GM23338 (cell line): Measurements from ENCODE around the gene PTH2. TPM values are rescaled to one million over a fixed set of nuclear protein-coding genes. Genes with fewer than 3 reads are reported as not detected.

Experiments used
- ATAC-seq: fragments of 200-7000 bp; cut with Tn5 transposase; 3 replicates; pipeline ENCODE4 v1.9.1; 2020
- DNase-seq: peaks from one replicate; pipeline ENCODE4 v3.0.0-alpha.2; 2015; ENCODE audit warnings: low spot score
- H2AFZ ChIP-seq: fragments of 200-600 bp; sonication (generic); 2 replicates; pipeline ENCODE4 v1.8.0; 2016; ENCODE audit warnings: antibody characterized with exemption, mild to moderate bottlenecking, moderate library complexity
- H3F3A ChIP-seq: fragments of 200-600 bp; sonication (generic); replicated peaks from 2 replicates; pipeline ENCODE4 v1.8.0; 2017; ENCODE audit warnings: antibody characterized with exemption, mixed run types, low read depth
- H3K27ac ChIP-seq: fragments of 200-600 bp; sonication (generic); 2 replicates; pipeline ENCODE4 v1.6.1; 2016; ENCODE audit warnings: low read depth
- H3K27me3 ChIP-seq: fragments of 200-600 bp; sonication (generic); 2 replicates; pipeline ENCODE4 v1.8.0; 2016; ENCODE audit warnings: mild to moderate bottlenecking, mixed run types, moderate library complexity; ENCODE audit not compliant: insufficient read depth
- H3K36me3 ChIP-seq: fragments of 200-600 bp; sonication (generic); 2 replicates; pipeline ENCODE4 v1.8.0; 2016; ENCODE audit warnings: mild to moderate bottlenecking; ENCODE audit not compliant: insufficient read depth
- H3K4me1 ChIP-seq: fragments of 200-600 bp; sonication (generic); 2 replicates; pipeline ENCODE4 v1.8.0; 2016; ENCODE audit warnings: mild to moderate bottlenecking, moderate library complexity; ENCODE audit not compliant: insufficient read depth
- H3K4me2 ChIP-seq: fragments of 200-600 bp; sonication (generic); 2 replicates; pipeline ENCODE4 v1.7.1; 2017; ENCODE audit warnings: mixed run types
- H3K4me3 ChIP-seq: fragments of 200-600 bp; sonication (generic); 2 replicates; pipeline ENCODE4 v1.6.1; 2016; ENCODE audit warnings: mixed run types
- H3K79me2 ChIP-seq: fragments of 200-600 bp; sonication (generic); replicated peaks from 2 replicates; pipeline ENCODE4 v1.8.0; 2017; ENCODE audit warnings: mild to moderate bottlenecking; ENCODE audit not compliant: insufficient read depth
- H3K9me2 ChIP-seq: fragments of 200-600 bp; sonication (generic); 2 replicates; pipeline ENCODE4 v1.8.0; 2017; ENCODE audit not compliant: insufficient read depth
- H4K20me1 ChIP-seq: fragments of 200-600 bp; sonication (generic); replicated peaks from 2 replicates; pipeline ENCODE4 v1.8.0; 2017; ENCODE audit warnings: mild to moderate bottlenecking; ENCODE audit not compliant: insufficient read depth
- H3K27ac Mint-ChIP-seq: 2 replicates; pipeline ENCODE4 v1.8.0; 2020; ENCODE audit warnings: inconsistent platforms, mild to moderate bottlenecking, moderate library complexity, mixed read lengths
- H3K27me3 Mint-ChIP-seq: 3 replicates; pipeline ENCODE4 v1.8.0; 2022; ENCODE audit warnings: low read depth, mild to moderate bottlenecking, moderate library complexity, mixed read lengths, inconsistent platforms; ENCODE audit not compliant: insufficient read depth, poor library complexity
- H3K36me3 Mint-ChIP-seq: 3 replicates; pipeline ENCODE4 v1.8.0; 2021; ENCODE audit warnings: low read depth, mild to moderate bottlenecking, inconsistent platforms, moderate library complexity, mixed read lengths
- H3K4me1 Mint-ChIP-seq: 3 replicates; pipeline ENCODE4 v1.8.0; 2020; ENCODE audit warnings: mild to moderate bottlenecking, inconsistent platforms, mixed read lengths
- H3K4me3 Mint-ChIP-seq: 3 replicates; pipeline ENCODE4 v1.8.0; 2021; ENCODE audit warnings: moderate library complexity, mild to moderate bottlenecking, inconsistent platforms, mixed read lengths
- H3K9me3 Mint-ChIP-seq: 3 replicates; pipeline ENCODE4 v1.8.0; 2020; ENCODE audit warnings: moderate library complexity, mild to moderate bottlenecking, inconsistent platforms, mixed read lengths
- CREB1 ChIP-seq: fragments of 250-450 bp; sonication (Bioruptor Pico); IDR thresholded peaks from 2 replicates; pipeline ENCODE4 v1.5.0; 2020; ENCODE audit warnings: low read depth, mild to moderate bottlenecking, moderate library complexity
- EZH2 ChIP-seq: fragments of 200-600 bp; sonication (generic); IDR thresholded peaks from one replicate; pipeline ENCODE4 v1.8.0; 2017; ENCODE audit warnings: antibody characterized with exemption, mild to moderate bottlenecking, low read depth; ENCODE audit not compliant: unreplicated experiment
- EZH2phosphoT487 ChIP-seq: fragments of 200-600 bp; sonication (generic); IDR thresholded peaks from one replicate; pipeline ENCODE4 v1.8.1; 2018; ENCODE audit warnings: antibody characterized with exemption; ENCODE audit not compliant: unreplicated experiment
- JUNB ChIP-seq: IDR thresholded peaks from one replicate; pipeline ENCODE4 v1.6.1; 2016; ENCODE audit warnings: antibody characterized with exemption; ENCODE audit not compliant: unreplicated experiment
- NANOG ChIP-seq: IDR thresholded peaks from 2 replicates; pipeline ENCODE4 v1.6.1; 2016; ENCODE audit warnings: antibody characterized with exemption, borderline replicate concordance
- ZNF114 ChIP-seq: fragments of 250-450 bp; sonication (Bioruptor Pico); IDR thresholded peaks from 2 replicates; pipeline ENCODE4 v1.5.0; 2020; ENCODE audit warnings: mild to moderate bottlenecking, moderate library complexity
- ZNF331 ChIP-seq: fragments of 250-450 bp; sonication (Bioruptor Pico); IDR thresholded peaks from 2 replicates; pipeline ENCODE4 v1.5.0; 2020; ENCODE audit warnings: low read depth, mild to moderate bottlenecking, moderate library complexity
- polyA plus RNA-seq: library from polyadenylated mRNA; unstranded; fragments of >200 nt; fragmentation: Nextera tagmentation; extraction: Ambion mirVana; gene quantifications from 2 replicates; pipeline ENCODE4 v1.2.1, GENCODE V29; 2016
- total RNA-seq: library from RNA; depleted of rRNA; stranded (reverse); fragments of >200 nt; shearing (Covaris generic); gene quantifications from 2 replicates; pipeline ENCODE4 v1.2.3, GENCODE V29; 2014
- TF ChIP-seq, protein P1 (sequence below): fragments of 250-450 bp; sonication (Bioruptor Pico); IDR thresholded peaks from 2 replicates; pipeline ENCODE4 v1.5.0; 2020; ENCODE audit warnings: mild to moderate bottlenecking, moderate library complexity
- TF ChIP-seq, protein P2 (sequence below), 2 experiments: fragments of 200-600 bp in 1 of 2; sonication (generic) in 1 of 2; conservative IDR thresholded peaks; 2 replicates each; pipeline versions ENCODE4 v1.5.1 to v1.6.1; 2016 to 2017; ENCODE audit warnings: antibody characterized with exemption in 2 of 2, low read depth in 2 of 2, mild to moderate bottlenecking in 2 of 2, moderate library complexity in 1 of 2
- TF ChIP-seq, protein P3 (sequence below): IDR thresholded peaks from one replicate; pipeline ENCODE4 v1.6.1; 2018; ENCODE audit warnings: antibody characterized with exemption; ENCODE audit not compliant: unreplicated experiment
- TF ChIP-seq, protein P4 (sequence below): IDR thresholded peaks from 2 replicates; pipeline ENCODE4 v1.6.1; 2016; ENCODE audit warnings: antibody characterized with exemption

The PTH2 gene
- total and polyA plus RNA-seq, 2 experiments from 2014 or later: 1.6 TPM; not detected in 1

DNA sequence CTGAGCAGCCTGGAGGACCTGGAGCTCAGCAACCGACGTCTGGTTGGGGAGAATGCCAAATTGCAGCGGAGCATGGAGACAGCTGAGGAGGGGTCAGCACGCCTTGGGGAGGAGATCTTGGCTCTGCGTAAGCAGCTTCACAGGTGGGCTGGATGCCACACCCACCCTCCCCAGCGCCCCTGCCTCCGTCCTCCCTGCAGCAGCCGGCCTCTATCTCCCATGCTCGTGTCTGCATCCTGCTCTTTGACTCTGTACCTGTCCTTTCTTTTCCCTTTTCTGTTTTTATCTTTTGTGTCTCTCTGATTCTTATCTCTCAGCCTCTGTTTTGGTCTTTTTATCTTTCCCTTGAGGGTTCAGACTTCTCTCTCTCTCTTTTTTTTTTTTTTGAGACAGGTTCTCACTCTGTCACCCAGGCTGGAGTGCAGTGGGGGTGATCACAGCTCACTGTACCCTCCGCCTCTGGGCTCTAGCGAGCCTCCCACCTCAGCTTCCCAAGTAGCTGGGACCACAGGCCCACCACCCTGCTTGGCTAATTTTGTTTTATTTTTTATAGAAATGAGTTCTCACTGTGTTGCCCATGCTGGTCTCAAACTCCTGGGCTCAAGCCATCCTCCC is 25.1 kb downstream of the PTH2 start (continued):
- TF ChIP-seq, protein P1, sequence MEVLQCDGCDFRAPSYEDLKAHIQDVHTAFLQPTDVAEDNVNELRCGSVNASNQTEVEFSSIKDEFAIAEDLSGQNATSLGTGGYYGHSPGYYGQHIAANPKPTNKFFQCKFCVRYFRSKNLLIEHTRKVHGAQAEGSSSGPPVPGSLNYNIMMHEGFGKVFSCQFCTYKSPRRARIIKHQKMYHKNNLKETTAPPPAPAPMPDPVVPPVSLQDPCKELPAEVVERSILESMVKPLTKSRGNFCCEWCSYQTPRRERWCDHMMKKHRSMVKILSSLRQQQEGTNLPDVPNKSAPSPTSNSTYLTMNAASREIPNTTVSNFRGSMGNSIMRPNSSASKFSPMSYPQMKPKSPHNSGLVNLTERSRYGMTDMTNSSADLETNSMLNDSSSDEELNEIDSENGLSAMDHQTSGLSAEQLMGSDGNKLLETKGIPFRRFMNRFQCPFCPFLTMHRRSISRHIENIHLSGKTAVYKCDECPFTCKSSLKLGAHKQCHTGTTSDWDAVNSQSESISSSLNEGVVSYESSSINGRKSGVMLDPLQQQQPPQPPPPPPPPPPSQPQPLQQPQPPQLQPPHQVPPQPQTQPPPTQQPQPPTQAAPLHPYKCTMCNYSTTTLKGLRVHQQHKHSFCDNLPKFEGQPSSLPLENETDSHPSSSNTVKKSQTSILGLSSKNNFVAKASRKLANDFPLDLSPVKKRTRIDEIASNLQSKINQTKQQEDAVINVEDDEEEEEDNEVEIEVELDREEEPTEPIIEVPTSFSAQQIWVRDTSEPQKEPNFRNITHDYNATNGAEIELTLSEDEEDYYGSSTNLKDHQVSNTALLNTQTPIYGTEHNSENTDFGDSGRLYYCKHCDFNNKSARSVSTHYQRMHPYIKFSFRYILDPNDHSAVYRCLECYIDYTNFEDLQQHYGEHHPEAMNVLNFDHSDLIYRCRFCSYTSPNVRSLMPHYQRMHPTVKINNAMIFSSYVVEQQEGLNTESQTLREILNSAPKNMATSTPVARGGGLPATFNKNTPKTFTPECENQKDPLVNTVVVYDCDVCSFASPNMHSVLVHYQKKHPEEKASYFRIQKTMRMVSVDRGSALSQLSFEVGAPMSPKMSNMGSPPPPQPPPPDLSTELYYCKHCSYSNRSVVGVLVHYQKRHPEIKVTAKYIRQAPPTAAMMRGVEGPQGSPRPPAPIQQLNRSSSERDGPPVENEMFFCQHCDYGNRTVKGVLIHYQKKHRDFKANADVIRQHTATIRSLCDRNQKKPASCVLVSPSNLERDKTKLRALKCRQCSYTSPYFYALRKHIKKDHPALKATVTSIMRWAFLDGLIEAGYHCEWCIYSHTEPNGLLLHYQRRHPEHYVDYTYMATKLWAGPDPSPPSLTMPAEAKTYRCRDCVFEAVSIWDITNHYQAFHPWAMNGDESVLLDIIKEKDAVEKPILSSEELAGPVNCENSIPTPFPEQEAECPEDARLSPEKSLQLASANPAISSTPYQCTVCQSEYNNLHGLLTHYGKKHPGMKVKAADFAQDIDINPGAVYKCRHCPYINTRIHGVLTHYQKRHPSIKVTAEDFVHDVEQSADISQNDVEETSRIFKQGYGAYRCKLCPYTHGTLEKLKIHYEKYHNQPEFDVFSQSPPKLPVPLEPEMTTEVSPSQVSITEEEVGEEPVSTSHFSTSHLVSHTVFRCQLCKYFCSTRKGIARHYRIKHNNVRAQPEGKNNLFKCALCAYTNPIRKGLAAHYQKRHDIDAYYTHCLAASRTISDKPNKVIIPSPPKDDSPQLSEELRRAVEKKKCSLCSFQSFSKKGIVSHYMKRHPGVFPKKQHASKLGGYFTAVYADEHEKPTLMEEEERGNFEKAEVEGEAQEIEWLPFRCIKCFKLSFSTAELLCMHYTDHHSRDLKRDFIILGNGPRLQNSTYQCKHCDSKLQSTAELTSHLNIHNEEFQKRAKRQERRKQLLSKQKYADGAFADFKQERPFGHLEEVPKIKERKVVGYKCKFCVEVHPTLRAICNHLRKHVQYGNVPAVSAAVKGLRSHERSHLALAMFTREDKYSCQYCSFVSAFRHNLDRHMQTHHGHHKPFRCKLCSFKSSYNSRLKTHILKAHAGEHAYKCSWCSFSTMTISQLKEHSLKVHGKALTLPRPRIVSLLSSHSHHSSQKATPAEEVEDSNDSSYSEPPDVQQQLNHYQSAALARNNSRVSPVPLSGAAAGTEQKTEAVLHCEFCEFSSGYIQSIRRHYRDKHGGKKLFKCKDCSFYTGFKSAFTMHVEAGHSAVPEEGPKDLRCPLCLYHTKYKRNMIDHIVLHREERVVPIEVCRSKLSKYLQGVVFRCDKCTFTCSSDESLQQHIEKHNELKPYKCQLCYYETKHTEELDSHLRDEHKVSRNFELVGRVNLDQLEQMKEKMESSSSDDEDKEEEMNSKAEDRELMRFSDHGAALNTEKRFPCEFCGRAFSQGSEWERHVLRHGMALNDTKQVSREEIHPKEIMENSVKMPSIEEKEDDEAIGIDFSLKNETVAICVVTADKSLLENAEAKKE (CRISPR knock-in tag): no peak

DNA sequence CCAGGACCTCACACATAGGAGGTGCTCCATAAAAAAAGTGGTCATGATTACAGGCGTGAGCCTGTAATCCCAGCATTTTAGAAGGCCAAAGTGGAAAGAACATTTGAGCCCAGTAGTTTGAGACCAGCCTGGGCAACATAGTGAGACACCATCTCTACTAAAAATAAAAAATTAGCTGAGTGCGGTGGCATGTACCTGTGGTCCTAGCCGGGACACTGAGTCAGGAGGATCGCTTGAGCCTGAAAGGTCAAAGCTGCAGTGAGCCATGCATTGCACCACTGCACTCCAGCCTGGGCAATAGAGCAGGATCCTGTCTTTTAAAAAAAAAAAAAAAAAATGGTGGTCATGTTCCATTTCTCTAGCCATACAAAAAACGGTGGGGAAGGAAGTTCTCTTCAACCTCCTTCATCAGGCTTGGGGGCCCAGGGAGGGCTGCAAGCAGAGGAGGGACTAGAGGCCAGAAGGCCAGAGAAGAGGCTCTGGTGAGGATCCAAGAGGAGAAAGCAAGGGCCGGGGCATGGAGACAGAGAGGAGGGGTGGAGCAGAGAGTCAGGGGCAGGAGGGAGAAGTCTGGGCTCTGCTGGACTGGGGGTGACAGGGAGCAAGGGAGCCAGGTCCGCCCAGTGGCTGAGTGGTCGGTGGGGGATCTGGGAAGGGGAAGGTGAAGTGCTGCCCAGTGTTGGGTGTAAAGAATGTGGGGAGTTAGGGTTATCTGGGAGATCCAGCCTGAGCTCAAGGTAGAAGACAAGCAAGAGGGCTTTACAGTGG is 26.3 kb downstream of the PTH2 start:
- H3K27ac ChIP-seq: no peak overlapping the region
- ATAC-seq: no peak
- no peaks in the 10 kb centered on the region for H3F3A ChIP-seq
- H3K9me3 Mint-ChIP-seq: no peaks in the 10 kb centered on the region
- no peaks in the 10 kb centered on the region for H3K27me3 ChIP-seq
- no peak overlapping the region for H2AFZ ChIP-seq
- no peak overlapping the region for H3K4me2 ChIP-seq
- no peaks in the 10 kb centered on the region for H3K36me3 Mint-ChIP-seq
- H3K9me2 ChIP-seq: 0 out of 2 replicates have a peak, but pooled peaks cover under 1% of the 10 kb centered on the region
- peaks cover 24% of the 10 kb centered on the region for H3K27me3 Mint-ChIP-seq
- H4K20me1 ChIP-seq: no peaks in the 10 kb centered on the region
- no peak overlapping the region for H3K27ac Mint-ChIP-seq
- H3K79me2 ChIP-seq: no peaks in the 10 kb centered on the region
- DNase-seq: no peak
- H3K4me3 Mint-ChIP-seq: no peak overlapping the region
- no peak overlapping the region for H3K4me3 ChIP-seq
- H3K4me1 ChIP-seq: no peaks in the 10 kb centered on the region; the same call in 1 of the 2 replicates
- H3K36me3 ChIP-seq: no peaks in the 10 kb centered on the region
- H3K4me1 Mint-ChIP-seq: peaks cover 32% of the 10 kb centered on the region
- TF ChIP-seq, protein P2, sequence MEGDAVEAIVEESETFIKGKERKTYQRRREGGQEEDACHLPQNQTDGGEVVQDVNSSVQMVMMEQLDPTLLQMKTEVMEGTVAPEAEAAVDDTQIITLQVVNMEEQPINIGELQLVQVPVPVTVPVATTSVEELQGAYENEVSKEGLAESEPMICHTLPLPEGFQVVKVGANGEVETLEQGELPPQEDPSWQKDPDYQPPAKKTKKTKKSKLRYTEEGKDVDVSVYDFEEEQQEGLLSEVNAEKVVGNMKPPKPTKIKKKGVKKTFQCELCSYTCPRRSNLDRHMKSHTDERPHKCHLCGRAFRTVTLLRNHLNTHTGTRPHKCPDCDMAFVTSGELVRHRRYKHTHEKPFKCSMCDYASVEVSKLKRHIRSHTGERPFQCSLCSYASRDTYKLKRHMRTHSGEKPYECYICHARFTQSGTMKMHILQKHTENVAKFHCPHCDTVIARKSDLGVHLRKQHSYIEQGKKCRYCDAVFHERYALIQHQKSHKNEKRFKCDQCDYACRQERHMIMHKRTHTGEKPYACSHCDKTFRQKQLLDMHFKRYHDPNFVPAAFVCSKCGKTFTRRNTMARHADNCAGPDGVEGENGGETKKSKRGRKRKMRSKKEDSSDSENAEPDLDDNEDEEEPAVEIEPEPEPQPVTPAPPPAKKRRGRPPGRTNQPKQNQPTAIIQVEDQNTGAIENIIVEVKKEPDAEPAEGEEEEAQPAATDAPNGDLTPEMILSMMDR (conservative IDR thresholded peaks at IDR 0.05; ENCODE audit: low read depth in 2 of 2): no peak
- TF ChIP-seq ZNF114: no peak
- TF ChIP-seq EZH2phosphoT487: no peak
- TF ChIP-seq EZH2: no peak
- TF ChIP-seq, protein P3, sequence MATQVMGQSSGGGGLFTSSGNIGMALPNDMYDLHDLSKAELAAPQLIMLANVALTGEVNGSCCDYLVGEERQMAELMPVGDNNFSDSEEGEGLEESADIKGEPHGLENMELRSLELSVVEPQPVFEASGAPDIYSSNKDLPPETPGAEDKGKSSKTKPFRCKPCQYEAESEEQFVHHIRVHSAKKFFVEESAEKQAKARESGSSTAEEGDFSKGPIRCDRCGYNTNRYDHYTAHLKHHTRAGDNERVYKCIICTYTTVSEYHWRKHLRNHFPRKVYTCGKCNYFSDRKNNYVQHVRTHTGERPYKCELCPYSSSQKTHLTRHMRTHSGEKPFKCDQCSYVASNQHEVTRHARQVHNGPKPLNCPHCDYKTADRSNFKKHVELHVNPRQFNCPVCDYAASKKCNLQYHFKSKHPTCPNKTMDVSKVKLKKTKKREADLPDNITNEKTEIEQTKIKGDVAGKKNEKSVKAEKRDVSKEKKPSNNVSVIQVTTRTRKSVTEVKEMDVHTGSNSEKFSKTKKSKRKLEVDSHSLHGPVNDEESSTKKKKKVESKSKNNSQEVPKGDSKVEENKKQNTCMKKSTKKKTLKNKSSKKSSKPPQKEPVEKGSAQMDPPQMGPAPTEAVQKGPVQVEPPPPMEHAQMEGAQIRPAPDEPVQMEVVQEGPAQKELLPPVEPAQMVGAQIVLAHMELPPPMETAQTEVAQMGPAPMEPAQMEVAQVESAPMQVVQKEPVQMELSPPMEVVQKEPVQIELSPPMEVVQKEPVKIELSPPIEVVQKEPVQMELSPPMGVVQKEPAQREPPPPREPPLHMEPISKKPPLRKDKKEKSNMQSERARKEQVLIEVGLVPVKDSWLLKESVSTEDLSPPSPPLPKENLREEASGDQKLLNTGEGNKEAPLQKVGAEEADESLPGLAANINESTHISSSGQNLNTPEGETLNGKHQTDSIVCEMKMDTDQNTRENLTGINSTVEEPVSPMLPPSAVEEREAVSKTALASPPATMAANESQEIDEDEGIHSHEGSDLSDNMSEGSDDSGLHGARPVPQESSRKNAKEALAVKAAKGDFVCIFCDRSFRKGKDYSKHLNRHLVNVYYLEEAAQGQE: no peak
- TF ChIP-seq, protein P4, sequence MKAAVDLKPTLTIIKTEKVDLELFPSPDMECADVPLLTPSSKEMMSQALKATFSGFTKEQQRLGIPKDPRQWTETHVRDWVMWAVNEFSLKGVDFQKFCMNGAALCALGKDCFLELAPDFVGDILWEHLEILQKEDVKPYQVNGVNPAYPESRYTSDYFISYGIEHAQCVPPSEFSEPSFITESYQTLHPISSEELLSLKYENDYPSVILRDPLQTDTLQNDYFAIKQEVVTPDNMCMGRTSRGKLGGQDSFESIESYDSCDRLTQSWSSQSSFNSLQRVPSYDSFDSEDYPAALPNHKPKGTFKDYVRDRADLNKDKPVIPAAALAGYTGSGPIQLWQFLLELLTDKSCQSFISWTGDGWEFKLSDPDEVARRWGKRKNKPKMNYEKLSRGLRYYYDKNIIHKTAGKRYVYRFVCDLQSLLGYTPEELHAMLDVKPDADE: no peak
- TF ChIP-seq CREB1: no peak
- no peak for TF ChIP-seq JUNB
- TF ChIP-seq NANOG: no peak
- no peak for TF ChIP-seq ZNF331 (CRISPR knock-in tag)
